Testis (tissue), 2 donors: ENCODE results near the gene IFTAP.

ENCODE experiments used
- POLR2A ChIP-seq: fragments of 450-650 bp; IDR thresholded peaks from one replicate; pipeline ENCODE4 v1.6.1; 2017; ENCODE audit warnings: antibody characterized with exemption, mild to moderate bottlenecking, moderate library complexity
- TF ChIP-seq, protein P1 (sequence below), 3 experiments: fragments of 450-650 bp in 2 of 3; fragments of 200-600 bp in 1 of 3; sonication (generic) in 1 of 3; IDR thresholded peaks; one replicate each; pipeline ENCODE4 v1.5.1; 2016 to 2019; ENCODE audit warnings: antibody characterized with exemption in 3 of 3, mild to moderate bottlenecking in 2 of 3, moderate library complexity in 1 of 3

DNA sequence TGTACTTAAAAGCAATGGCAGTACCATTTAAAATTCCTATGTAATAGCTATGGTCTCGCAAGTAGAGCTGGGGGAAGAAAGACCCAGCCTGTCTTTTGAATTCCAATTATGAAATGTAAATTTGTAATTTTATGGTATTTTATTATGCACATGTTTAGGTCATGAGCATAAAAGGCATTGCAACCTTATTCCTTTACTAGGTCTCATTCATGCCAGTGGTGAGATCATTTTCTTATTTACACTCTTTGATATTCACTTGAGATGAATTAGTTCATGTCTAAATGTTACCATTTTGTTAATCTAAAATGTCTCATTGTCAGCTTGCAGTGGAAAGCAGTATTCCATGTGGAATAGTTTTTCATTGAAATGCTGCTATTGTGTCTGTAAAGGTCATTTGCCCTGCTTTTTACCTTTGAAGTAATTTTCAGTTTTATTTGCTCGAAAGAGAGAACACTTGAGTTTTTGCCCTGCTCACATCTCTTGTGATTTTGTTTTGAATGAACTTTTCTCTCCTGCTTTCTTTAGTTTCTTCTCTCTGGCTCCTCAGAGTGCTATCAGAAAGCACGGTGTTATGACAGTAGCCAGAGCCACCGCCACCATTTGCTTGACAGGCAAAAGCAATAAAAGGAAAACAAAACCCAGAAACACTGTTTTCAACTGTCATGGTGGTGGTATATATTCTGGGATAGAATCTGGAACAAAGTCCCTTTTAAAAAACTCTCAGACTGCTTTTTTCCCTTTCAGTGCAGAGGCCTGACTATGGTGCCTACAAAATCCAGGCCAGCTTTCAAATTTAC lies 41.0 kb downstream of the IFTAP start:
- TF ChIP-seq, protein P1, sequence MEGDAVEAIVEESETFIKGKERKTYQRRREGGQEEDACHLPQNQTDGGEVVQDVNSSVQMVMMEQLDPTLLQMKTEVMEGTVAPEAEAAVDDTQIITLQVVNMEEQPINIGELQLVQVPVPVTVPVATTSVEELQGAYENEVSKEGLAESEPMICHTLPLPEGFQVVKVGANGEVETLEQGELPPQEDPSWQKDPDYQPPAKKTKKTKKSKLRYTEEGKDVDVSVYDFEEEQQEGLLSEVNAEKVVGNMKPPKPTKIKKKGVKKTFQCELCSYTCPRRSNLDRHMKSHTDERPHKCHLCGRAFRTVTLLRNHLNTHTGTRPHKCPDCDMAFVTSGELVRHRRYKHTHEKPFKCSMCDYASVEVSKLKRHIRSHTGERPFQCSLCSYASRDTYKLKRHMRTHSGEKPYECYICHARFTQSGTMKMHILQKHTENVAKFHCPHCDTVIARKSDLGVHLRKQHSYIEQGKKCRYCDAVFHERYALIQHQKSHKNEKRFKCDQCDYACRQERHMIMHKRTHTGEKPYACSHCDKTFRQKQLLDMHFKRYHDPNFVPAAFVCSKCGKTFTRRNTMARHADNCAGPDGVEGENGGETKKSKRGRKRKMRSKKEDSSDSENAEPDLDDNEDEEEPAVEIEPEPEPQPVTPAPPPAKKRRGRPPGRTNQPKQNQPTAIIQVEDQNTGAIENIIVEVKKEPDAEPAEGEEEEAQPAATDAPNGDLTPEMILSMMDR (IDR thresholded peaks at IDR 0.05): no peak
- TF ChIP-seq POLR2A: no peak
